GM10266 (cell line): ENCODE measurements around the gene GPR37.
A peak's percentile ranks its signal among the peaks of the same experiment; 100 is the strongest.

Experiments
- DNase-seq: peaks from one replicate; pipeline ENCODE4 v3.0.0; 2012; ENCODE audit errors: extremely low spot score
- TF ChIP-seq, protein P1 (sequence below): IDR thresholded peaks from 2 replicates; pipeline ENCODE4 v1.5.1; 2012; ENCODE audit warnings: mild to moderate bottlenecking, low read depth; ENCODE audit not compliant: control insufficient read depth, insufficient read depth; ENCODE audit errors: missing control alignments

Gene GPR37

GRCh38 chr7:124790645-124791044 lies 25.1 kb upstream of the GPR37 start:
- TF ChIP-seq, protein P1, sequence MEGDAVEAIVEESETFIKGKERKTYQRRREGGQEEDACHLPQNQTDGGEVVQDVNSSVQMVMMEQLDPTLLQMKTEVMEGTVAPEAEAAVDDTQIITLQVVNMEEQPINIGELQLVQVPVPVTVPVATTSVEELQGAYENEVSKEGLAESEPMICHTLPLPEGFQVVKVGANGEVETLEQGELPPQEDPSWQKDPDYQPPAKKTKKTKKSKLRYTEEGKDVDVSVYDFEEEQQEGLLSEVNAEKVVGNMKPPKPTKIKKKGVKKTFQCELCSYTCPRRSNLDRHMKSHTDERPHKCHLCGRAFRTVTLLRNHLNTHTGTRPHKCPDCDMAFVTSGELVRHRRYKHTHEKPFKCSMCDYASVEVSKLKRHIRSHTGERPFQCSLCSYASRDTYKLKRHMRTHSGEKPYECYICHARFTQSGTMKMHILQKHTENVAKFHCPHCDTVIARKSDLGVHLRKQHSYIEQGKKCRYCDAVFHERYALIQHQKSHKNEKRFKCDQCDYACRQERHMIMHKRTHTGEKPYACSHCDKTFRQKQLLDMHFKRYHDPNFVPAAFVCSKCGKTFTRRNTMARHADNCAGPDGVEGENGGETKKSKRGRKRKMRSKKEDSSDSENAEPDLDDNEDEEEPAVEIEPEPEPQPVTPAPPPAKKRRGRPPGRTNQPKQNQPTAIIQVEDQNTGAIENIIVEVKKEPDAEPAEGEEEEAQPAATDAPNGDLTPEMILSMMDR = no peak
- no peak for DNase-seq

DNA sequence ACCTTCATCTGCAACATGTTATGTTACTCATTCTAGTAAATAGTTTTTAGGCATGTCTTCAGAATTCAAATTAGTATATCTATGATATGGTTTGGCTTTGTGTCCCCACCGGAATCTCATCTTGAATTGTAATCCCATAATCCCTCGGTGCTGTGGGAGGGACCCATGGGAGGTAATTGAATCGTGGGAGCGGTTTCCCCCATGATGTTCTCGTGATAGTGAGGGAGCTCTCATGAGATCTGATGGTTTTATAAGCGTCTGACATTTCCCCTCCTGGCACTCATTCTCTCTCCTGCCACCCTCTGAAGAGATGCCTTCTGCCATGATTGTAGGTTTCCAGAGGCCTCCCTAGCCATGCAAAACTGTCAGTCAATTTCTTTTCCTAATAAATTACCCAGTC lies 20.4 kb upstream of the GPR37 start:
- TF ChIP-seq, protein P1 = no peak
- DNase-seq = no peak

GRCh38 chr7:124784879-124785818 lies 19.6 kb upstream of the GPR37 start:
- no peak for DNase-seq

GRCh38 chr7:124783271-124783670 lies 17.7 kb upstream of the GPR37 start:
- TF ChIP-seq, protein P1 = no peak
- no peak for DNase-seq

More at GRCh38 chr7:124784879-124785818, 19.6 kb upstream of the GPR37 start:
- TF ChIP-seq, protein P1 = peak; percentile 72

GRCh38 chr7:124781907-124782734 lies 16.5 kb upstream of the GPR37 start:
- TF ChIP-seq, protein P1 = no peak
- no peak for DNase-seq

DNA sequence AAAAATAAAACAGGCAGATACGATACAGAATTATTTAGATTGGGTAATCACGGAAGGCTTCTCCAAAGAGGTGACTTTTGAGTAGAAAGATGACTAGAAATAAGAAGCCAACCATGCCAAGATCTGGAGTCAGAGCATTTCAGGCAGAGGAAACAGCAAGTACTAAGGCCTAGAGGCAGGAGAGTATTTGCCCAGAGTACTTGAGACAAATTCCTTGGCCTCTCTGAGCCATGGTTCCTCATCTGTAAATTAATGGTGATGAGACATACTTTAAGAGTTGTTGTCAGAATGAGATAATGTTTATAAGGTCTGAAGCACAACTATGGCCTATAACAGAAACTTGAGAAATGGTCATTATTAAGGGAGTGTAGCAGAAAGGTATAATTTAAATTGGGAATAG lies 15.8 kb upstream of the GPR37 start:
- no peak for DNase-seq
- TF ChIP-seq, protein P1 = no peak
